Activated T-cell treated with anti-CD3 and anti-CD28 coated beads, Interleukin-2, amount 50 U/mL, for 4 hours (primary cell): ENCODE measurements around the gene NEK3. TPM values are rescaled to one million over a fixed set of nuclear protein-coding genes. Genes with fewer than 3 reads are reported as not detected.
"Not testable (repeated sequence)": the region's sequence is repeated elsewhere in the genome, so short reads cannot be mapped to it uniquely, and the experiment has no call there.

Experiments
- ATAC-seq, 2 donors: fragments of 200-7000 bp; cut with Tn5 transposase; one replicate each; pipeline ENCODE4 v1.10.0; 2021
- DNase-seq: peaks from one replicate; pipeline ENCODE4 v3.0.0-alpha.2; 2020
- H3K27me3 Mint-ChIP-seq: one replicate; pipeline ENCODE4 v1.8.0; 2021; ENCODE audit warnings: low read depth, mixed read lengths
- H3K36me3 Mint-ChIP-seq: one replicate; pipeline ENCODE4 v1.8.0; 2022; ENCODE audit warnings: mixed read lengths; ENCODE audit not compliant: insufficient read depth
- H3K4me1 Mint-ChIP-seq: one replicate; pipeline ENCODE4 v1.8.0; 2021; ENCODE audit warnings: low read depth, mixed read lengths
- H3K4me3 Mint-ChIP-seq: one replicate; pipeline ENCODE4 v1.8.0; 2021; ENCODE audit warnings: mild to moderate bottlenecking, moderate library complexity, mixed read lengths
- H3K9me3 Mint-ChIP-seq: one replicate; pipeline ENCODE4 v1.8.0; 2021; ENCODE audit warnings: mixed read lengths
- total RNA-seq, 3 donors: library from RNA; stranded (reverse); gene quantifications; one replicate each; pipeline ENCODE4 v1.2.1, GENCODE V29; 2021

The NEK3 gene, protein sequence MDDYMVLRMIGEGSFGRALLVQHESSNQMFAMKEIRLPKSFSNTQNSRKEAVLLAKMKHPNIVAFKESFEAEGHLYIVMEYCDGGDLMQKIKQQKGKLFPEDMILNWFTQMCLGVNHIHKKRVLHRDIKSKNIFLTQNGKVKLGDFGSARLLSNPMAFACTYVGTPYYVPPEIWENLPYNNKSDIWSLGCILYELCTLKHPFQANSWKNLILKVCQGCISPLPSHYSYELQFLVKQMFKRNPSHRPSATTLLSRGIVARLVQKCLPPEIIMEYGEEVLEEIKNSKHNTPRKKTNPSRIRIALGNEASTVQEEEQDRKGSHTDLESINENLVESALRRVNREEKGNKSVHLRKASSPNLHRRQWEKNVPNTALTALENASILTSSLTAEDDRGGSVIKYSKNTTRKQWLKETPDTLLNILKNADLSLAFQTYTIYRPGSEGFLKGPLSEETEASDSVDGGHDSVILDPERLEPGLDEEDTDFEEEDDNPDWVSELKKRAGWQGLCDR
- 1 to 10 TPM; 3.8 to 7.5 (median 5.4) TPM for total RNA-seq

DNA sequence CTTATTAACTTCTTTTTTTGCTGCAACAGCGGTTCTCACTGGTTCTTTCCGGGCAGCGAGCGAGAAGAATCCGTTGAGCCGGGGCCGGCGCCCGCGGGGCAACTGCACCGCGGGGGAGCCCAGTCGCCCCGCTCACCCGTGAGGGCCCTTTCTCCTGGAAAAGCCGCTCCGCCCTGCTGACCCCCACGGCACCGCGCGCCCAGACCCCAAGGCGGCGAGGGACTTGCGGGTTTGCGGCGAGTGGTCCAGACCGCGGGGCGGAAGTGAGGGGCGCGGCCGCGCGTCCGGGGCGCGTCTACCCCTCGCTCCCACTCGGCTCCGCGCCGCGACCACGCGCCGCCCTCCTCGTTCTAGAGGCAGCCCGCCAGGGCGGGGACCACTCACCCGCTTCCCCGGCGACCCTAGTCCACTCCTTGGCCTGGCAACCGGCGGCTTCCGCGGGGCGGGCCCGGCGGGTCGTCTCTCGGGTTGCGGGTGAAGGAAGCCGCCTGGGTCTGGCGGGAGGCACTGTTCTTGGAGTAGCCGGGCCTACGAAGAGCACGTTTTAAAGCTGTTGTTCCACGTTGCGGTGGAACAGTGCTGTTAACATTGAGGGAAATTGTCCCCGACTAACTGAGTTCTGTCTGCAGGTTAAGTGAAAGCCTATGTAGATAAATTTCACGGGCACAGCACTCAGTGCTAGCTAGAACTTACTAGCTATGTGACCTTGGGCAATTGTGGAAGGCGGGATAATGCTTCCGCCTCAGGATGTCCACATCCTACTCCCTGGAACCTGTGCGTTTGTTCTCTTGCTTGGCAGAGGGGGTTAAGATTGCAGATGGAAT lies at the start of gene NEK3:
TSS of gene NEK3 (minus strand) at position 439 of the 824 bp plus-strand sequence. CDS start 3,406 bp downstream, outside the sequence.
- DNase-seq (peak; percentile 36), ATAC-seq (peak; percentile 87 to 90)
- peaks cover 35% of the 10 kb centered on the region for H3K4me1 Mint-ChIP-seq
- no peaks in the 10 kb centered on the region for H3K9me3 Mint-ChIP-seq
- no peaks in the 10 kb centered on the region for H3K27me3 Mint-ChIP-seq
- H3K36me3 Mint-ChIP-seq: no peaks in the 10 kb centered on the region
- H3K4me3 Mint-ChIP-seq: peak within 1 kb of the TSS; percentile 88

DNA sequence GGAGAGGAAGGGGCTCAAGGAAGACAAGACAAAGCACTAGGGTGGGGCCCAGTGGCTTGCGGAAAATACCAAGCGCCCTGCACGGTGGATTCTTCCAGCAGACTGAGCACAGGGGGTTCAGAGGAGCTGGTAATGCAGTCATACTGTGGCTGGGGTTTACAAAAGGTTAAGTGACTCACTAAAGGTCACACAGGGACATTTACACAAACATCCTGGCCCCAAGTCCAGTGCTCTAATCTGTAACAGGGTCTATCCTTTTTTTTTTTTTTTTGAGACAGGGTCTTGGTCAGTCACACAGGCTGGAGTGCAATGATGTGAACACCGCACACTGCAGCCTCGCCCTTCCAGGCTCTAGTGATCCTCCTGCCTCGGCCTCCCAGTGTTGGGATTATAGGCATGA lies 49.0 kb upstream of the NEK3 start:
- not testable (repeated sequence) for H3K4me3 Mint-ChIP-seq, H3K36me3 Mint-ChIP-seq, ATAC-seq, DNase-seq, H3K27me3 Mint-ChIP-seq, H3K4me1 Mint-ChIP-seq, H3K9me3 Mint-ChIP-seq

DNA sequence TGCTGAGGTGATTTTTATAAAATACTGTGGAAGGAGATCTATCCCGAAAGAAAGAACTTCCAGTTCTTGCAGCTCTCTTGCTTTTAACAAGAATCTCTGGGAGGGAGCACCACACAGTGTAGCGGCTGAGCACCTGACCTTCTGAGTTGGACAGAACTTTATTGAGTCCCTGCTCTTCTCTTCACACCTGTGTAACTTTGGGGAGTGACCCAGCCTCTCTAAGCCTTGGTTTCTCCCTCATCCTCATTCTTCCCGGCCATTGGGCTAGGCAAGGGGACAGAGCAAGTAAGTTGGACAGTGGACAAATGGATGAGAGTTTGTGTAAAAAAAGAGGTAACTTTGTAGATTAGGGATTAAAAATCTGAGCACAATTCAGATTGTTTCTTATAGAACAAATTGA lies 48.5 kb upstream of the NEK3 start:
- ATAC-seq, DNase-seq, H3K4me1 Mint-ChIP-seq, H3K27me3 Mint-ChIP-seq, H3K9me3 Mint-ChIP-seq, H3K36me3 Mint-ChIP-seq, H3K4me3 Mint-ChIP-seq: not testable (repeated sequence)

DNA sequence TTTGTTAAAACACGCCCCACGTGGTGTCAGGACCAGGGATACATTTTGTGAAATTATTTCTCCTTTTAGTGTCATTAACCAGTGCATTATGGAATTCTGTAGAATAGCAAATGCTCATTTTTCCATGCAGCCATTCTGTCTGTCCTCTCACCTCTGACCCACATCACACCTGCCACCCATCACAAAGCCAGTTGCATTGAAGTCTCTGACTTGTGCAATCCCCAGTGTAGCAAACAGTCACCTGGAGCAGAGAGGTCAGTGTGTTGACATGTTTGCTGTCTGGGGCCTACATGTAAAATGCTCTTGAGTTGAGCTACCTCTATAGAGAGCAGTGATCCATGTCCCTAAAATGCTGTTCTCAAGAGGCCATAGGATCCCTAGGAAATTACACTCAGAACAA lies 47.9 kb upstream of the NEK3 start:
- H3K4me1 Mint-ChIP-seq, H3K36me3 Mint-ChIP-seq, DNase-seq, H3K9me3 Mint-ChIP-seq, H3K27me3 Mint-ChIP-seq, H3K4me3 Mint-ChIP-seq, ATAC-seq: not testable (repeated sequence)

DNA sequence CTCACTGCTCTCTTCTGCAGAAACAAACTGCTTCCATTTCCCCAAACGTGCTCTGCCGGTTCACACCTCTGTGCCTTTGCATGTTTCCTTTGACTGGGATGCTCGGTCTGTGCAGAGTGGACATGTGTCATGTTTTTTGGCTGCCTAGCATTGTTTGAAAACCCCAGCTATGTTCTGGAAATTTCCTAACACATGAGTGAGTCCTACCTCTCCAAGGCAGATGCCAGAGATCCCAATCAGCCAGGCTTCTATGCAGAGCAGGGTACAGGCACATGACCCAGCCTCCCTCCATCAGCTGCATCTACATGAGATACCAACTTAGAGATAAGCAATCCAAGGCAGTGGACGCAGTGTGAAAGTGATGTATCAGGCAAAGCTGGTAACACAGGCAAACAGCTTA lies 45.1 kb upstream of the NEK3 start:
- not testable (repeated sequence) for H3K4me1 Mint-ChIP-seq, H3K4me3 Mint-ChIP-seq, ATAC-seq, H3K9me3 Mint-ChIP-seq, DNase-seq, H3K36me3 Mint-ChIP-seq, H3K27me3 Mint-ChIP-seq

DNA sequence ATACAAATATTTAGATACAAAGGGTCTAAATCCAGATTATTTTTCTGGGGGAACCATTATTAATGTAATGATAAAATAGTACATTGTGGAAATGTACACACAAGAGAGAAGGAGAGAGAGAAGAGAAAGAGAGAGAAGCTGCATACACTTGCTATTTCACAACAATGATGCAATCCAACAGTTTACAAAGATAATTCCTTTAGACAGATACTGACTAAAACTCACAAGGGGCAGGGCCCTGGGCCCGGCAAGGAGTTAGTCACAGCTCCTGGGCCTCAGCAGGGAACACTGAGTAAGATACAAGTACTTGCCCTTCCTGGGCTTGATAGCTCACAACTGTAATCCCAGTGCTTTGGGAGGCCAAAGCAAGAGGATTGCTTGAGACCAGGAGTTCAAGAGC lies 44.5 kb upstream of the NEK3 start:
- not testable (repeated sequence) for DNase-seq, H3K9me3 Mint-ChIP-seq, H3K27me3 Mint-ChIP-seq, ATAC-seq, H3K4me1 Mint-ChIP-seq, H3K4me3 Mint-ChIP-seq, H3K36me3 Mint-ChIP-seq

DNA sequence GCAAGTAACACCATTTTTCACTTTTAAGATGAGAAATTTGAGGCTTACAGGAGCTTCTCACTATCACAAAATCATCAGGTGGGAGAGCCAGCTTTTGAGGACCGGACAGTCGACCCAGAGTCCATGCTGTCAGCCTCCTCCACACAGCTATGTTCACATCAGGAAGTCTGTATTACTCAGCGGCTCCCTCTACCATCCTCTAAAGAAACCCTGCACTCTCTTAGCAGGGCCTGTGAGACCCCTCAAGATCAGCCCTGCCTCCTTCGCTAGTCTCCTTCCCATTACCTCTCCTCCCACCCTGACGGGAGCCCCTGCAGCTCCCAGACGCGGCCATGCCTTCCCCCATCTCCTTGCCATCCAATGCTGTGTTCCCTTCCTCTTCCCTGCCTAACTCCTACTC lies 43.1 kb upstream of the NEK3 start:
- H3K36me3 Mint-ChIP-seq, ATAC-seq, H3K27me3 Mint-ChIP-seq, DNase-seq, H3K4me3 Mint-ChIP-seq, H3K4me1 Mint-ChIP-seq, H3K9me3 Mint-ChIP-seq: not testable (repeated sequence)

DNA sequence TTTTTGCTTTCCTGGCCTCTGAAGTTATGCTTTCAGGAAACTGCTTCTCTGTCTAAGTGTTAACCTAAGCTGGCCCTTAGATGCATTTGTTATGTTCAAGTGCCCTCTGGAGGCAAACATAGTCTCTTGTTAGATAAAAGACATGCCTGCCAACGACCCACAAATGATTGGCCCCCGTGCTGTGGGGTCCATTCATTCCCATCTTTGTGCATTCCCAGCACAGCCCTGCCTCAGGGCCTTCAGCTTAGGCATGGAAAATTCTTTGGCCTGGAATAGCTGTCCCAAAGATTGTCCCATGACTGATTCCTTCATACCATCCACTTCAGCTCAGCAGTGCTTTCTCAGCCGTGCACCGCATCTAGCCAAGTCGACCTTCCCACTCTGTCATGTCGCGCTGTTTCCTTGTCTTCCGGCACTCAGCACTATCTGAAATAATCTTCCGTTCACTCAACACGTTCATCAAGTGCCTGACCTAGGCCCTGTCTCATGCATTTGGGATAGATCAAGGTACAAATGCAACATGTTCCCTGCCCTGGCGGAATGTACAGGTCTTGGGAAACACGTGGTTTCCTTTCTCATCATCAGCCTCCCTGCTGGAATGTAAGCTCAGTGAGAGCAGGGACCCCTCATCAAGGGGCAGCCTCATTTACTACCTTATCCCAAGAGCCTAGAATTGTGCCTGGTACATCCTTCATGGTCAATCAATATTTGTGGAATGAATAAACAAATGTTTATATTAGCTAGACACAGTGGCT lies 42.2 kb upstream of the NEK3 start:
- H3K27me3 Mint-ChIP-seq, H3K4me3 Mint-ChIP-seq, H3K9me3 Mint-ChIP-seq, H3K36me3 Mint-ChIP-seq, DNase-seq, H3K4me1 Mint-ChIP-seq: not testable (repeated sequence)
- peak; percentile 70 for ATAC-seq

DNA sequence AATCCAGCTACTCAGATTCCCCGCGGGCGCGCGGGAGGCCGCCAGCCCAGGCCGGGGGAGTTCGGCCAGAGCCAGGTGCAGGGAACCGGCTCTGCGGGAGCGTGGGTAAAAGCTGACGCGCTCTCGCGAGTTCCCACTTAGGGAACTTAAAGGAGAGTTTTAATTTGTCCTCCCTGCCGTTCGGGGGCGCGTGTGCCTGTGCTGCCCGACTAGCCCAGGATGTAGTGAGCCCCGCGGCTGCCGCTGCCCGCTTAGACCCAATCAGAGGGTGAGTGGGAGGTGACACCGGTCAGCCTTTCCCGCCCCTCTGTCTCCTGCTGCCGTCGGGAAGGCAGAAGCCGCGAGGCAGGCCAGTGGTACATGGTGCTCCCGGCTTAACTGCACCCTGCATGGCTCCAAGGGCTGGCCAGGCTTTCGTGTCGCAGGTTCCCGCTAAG lies 36.0 kb upstream of the NEK3 start:
- Mint-ChIP-seq H3K4me3 (peak overlapping the region; percentile 97), H3K4me1 (peaks cover 26% of the 10 kb centered on the region), H3K27me3 (no peaks in the 10 kb centered on the region), H3K36me3 (no peaks in the 10 kb centered on the region), H3K9me3 (no peaks in the 10 kb centered on the region)
- ATAC-seq (peak; percentile 46 to 52), DNase-seq (peak; percentile 56)

DNA sequence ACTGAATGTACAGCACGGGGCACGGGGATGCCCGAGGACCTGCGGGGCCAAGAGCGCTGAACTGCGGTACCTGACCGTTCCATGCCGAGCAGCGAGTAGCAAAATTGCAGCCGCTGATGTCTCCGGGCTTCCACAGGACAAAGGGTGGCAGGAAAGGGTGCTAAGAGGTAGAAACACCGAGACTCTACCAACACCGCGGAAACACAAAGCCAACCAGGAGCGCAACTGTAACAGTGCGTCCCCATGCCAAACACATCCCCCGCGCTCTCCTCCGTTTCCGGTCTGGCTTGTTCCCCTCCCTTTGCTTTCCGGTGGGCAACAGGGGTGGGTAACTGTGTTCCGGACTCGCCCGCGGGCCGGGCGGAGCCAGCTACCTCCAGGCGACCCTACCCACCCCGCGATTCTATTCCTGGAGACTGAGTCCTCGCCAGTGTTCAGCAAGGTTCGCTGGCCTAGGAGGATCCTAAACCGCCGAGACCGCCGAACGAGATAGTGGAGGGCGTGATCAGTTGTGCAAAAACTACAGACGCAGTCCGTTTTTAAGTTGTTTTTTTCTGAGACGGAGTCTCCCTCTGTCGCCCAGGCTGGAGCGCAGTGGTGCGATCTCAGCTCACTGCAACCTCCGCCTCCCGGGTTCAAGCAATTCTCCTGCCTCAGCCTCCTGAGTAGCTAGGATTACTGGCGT lies 34.9 kb upstream of the NEK3 start:
- Mint-ChIP-seq H3K4me1 (peaks cover 29% of the 10 kb centered on the region), H3K4me3 (peak overlapping the region; percentile 97), H3K27me3 (no peaks in the 10 kb centered on the region), H3K9me3 (no peaks in the 10 kb centered on the region), H3K36me3 (no peaks in the 10 kb centered on the region)
- DNase-seq (peak; percentile 80), ATAC-seq (peak; percentile 92 to 93)

DNA sequence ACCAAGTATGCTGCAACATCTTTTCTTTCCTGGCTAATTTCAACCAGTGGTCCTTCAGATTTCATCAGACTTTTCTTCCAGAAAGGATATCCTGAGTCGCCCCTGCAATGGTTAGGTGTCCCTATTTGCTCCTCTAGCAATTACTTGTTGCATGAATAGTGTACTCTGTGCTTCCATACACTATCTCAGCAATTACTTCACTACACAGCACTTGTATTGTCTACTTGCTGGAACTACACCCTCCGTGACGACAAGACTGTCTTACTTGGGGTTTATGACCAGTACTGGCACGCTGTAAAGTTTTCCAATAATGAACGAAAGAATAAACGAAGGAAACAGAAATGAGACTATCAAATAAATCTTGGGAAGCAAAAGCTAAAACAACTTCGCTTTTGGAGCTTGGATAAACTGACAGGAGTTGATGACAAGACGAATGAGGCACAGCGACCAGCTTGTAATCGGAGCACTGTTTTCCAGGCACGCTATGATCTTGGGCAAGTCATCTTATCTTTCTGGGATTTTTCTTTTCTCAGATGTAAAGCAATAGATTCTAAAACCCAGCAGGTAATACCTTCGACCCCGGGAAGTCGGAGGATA lies 34.3 kb upstream of the NEK3 start:
- H3K36me3 Mint-ChIP-seq, DNase-seq, H3K27me3 Mint-ChIP-seq, H3K9me3 Mint-ChIP-seq: not testable (repeated sequence)
- Mint-ChIP-seq H3K4me1 (peaks cover 30% of the 10 kb centered on the region), H3K4me3 (peak overlapping the region; percentile 97)
- peak in 1 of 2 donors; percentile 10 for ATAC-seq

DNA sequence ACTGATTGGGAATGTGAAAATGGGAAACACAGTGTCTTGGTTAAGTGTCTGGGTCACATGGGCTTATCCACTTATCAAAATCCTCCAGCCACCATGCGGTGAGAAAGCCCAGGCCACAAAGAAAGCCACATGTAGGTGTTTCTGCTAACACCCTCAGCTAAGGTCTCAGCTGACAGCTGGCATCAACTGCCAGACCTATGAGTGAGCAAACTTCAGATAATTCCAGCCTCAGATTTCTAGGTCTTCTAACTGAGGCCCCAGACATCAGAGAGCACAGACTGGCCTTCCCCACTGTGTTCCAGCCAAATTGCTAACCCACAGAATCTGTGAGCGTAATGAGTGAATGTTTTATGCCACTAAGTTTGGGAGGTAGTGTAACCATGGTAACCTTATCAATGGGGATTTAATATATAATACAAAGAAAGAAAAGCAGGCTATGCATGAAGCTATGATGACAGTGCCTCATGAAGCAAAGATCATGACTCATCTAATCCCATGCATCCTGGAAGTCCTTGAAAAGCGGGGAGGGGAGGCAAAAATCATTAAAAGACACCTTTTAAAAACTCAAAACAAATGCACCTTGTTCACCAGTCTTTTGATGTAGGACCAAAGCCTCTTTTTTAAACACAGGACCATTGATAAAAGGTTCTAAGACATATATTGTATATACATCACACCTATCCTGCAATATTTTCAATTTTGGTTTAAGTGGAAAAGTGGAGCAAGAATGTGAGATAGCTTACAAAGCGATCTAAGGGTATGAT lies 28.2 kb upstream of the NEK3 start:
- not testable (repeated sequence) for H3K9me3 Mint-ChIP-seq, DNase-seq, H3K4me3 Mint-ChIP-seq, H3K27me3 Mint-ChIP-seq
- H3K36me3 Mint-ChIP-seq: peaks cover 18% of the 10 kb centered on the region
- H3K4me1 Mint-ChIP-seq: peaks cover 31% of the 10 kb centered on the region
- peak in 1 of 2 donors; percentile 34 for ATAC-seq

DNA sequence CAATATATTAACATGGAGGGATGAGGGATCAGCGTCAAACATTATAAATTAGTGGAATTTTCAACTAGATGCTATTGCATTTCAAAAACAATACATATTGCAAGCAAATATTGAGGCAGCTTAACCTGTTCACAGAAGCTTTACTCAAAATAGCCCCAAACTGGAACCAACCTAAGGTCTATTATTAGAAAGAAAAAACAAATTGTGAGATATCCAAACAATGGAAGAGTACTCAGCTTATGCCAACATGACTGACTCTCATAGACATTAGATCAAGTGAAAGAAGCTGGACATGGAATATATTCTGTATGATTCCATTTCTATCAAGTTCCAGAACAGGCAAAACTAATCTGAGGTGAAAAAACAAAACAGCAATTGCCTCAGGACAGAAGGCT lies 27.6 kb upstream of the NEK3 start:
- Mint-ChIP-seq H3K27me3 (no peaks in the 10 kb centered on the region), H3K9me3 (no peaks in the 10 kb centered on the region), H3K36me3 (peaks cover 18% of the 10 kb centered on the region), H3K4me1 (peaks cover 27% of the 10 kb centered on the region), H3K4me3 (no peak overlapping the region)
- no peak for DNase-seq
- no peak for ATAC-seq
